Stomach (tissue), 9 donors: ENCODE measurements around the gene CCIN. TPM values are rescaled to one million over a fixed set of nuclear protein-coding genes. Genes with fewer than 3 reads are reported as not detected.
A peak's percentile ranks its signal among the peaks of the same experiment; 100 is the strongest.

Experiments used
- DNase-seq, 2 donors: peaks; one replicate each; pipeline versions ENCODE4 v3.0.0 to v3.0.0-alpha.2; 2013 to 2019
- H3K27ac ChIP-seq, 5 donors: fragments of 200-600 bp in 4 of 5; sonication (generic) in 4 of 5; one replicate each; pipeline ENCODE4 v1.5.1; 2013 to 2019; ENCODE audit warnings: mild to moderate bottlenecking in 1 of 5, moderate library complexity in 1 of 5
- H3K27me3 ChIP-seq, 3 donors: fragments of 200-600 bp; sonication (generic); one replicate each; pipeline ENCODE4 v1.5.1; 2017 to 2019; ENCODE audit warnings: mixed run types in 1 of 3
- H3K36me3 ChIP-seq, 4 donors: fragments of 200-600 bp; sonication (generic); 1 replicate in 3 of 4; 2 replicates in 1 of 4; pipeline ENCODE4 v1.5.1; 2016 to 2019
- H3K4me1 ChIP-seq, 4 donors: fragments of 200-600 bp; sonication (generic); one replicate each; pipeline ENCODE4 v1.5.1; 2016 to 2019
- H3K4me3 ChIP-seq, 4 donors: fragments of 200-600 bp; sonication (generic) in 3 of 4; one replicate each; pipeline ENCODE4 v1.5.1; 2016 to 2019; ENCODE audit warnings: mild to moderate bottlenecking in 1 of 4
- H3K9me3 ChIP-seq, 4 donors: fragments of 200-600 bp; sonication (generic); one replicate each; pipeline ENCODE4 v1.5.1; 2016 to 2019
- CTCF ChIP-seq, 7 experiments: fragments of 450-650 bp in 4 of 7; fragments of 200-600 bp in 3 of 7; sonication (generic) in 3 of 7; IDR thresholded peaks; one replicate each; pipeline ENCODE4 v1.5.1; 2016 to 2019; ENCODE audit warnings: antibody characterized with exemption in 7 of 7, control low read depth in 2 of 7, mild to moderate bottlenecking in 1 of 7
- EP300 ChIP-seq: sonication (generic); formaldehyde crosslinking; IDR thresholded peaks from one replicate; pipeline ENCODE4 v1.6.1; 2017; ENCODE audit warnings: antibody characterized with exemption
- POLR2A ChIP-seq, 4 donors: fragments of 450-650 bp; IDR thresholded peaks; one replicate each; pipeline ENCODE4 v1.6.1; 2016; ENCODE audit warnings: antibody characterized with exemption in 4 of 4, control low read depth in 2 of 4, mild to moderate bottlenecking in 1 of 4, moderate library complexity in 1 of 4
- POLR2AphosphoS5 ChIP-seq, 3 donors: sonication (generic); formaldehyde crosslinking; IDR thresholded peaks; one replicate each; pipeline ENCODE4 v1.6.1; 2016; ENCODE audit warnings: antibody characterized with exemption in 3 of 3
- WGBS, 5 donors: extraction: QIAGEN DNeasy Blood & Tissue Kit in 3 of 5; methylation state at CpG; one replicate each; pipeline versions ENCODE4 v1.1.5 to v1.1.7; 2013 to 2018; 5-methylcytosine and 5-hydroxymethylcytosine counted together
- intact Hi-C: fragments of 100-400 bp; cut with DNase I; formaldehyde crosslinking; loops from one replicate; pipeline ENCODE4 v1.15.1; 2023; ENCODE audit warnings: low total_unique reads
- polyA plus RNA-seq, 3 donors: library from polyadenylated mRNA; stranded (reverse); fragments of 200-250 nt; gene quantifications; one replicate each; pipeline ENCODE4 v1.2.3, GENCODE V29; 2013
- total RNA-seq, 5 donors: library from RNA; depleted of rRNA; stranded (reverse); fragments of >200 nt; gene quantifications; one replicate each; pipeline versions ENCODE4 v1.1.0 to v1.2.3, GENCODE V29; 2014 to 2016
- donor health status: healthy with polysubstance abuse.
- donor health status: Bipolar disorder and iron deficiency.
- donor health status: healthy.

The CCIN gene
- total and polyA plus RNA-seq, 8 donors: 0.08 to 1.3 (median 0.45) TPM; not detected in 3

- peak overlapping the region in 4 of 5 donors; percentile 57 to 83 (median 76) for H3K27ac ChIP-seq
Measured at GRCh38 chr9:36162211-36162738, 6.9 kb upstream of the CCIN start.

GRCh38 chr9:36163049-36163785 lies 6.0 kb upstream of the CCIN start:
- TF ChIP-seq POLR2AphosphoS5 (IDR thresholded peaks at IDR 0.05) (no peak), EP300 (no peak), CTCF (IDR thresholded peaks at IDR 0.05) (no peak), POLR2A (IDR thresholded peaks at IDR 0.05) (no peak)
- intact Hi-C loops: loop anchor here (5.0 kb wide), 1 partner anchor 61 kb away; no protein-coding TSS in a partner anchor
- WGBS, 5 donors: 42 to 67% (median 60%) methylated on average over 6 to 9 of the region's 9 CpGs
- peak in 1 of 2 donors; percentile 96 for DNase-seq
- Histone ChIP-seq H3K27me3 (peaks cover 0 to 6% (median 0%) of the 10 kb centered on the region in 3 donors), H3K4me1 (peaks cover 7 to 71% (median 32%) of the 10 kb centered on the region in 4 donors), H3K36me3 (no peaks in the 10 kb centered on the region), H3K9me3 (no peaks in the 10 kb centered on the region), H3K4me3 (no peak overlapping the region), H3K27ac (peak overlapping the region; percentile 52 to 83 (median 74))

More at GRCh38 chr9:36162211-36162738, 6.9 kb upstream of the CCIN start:
- WGBS, 5 donors: 86 to 92% (median 91%) methylated on average over 17 of the region's 17 CpGs
- intact Hi-C loops: loop anchor here (5.0 kb wide), 1 partner anchor 60 kb away; no protein-coding TSS in a partner anchor
- no peak for DNase-seq
- Histone ChIP-seq H3K4me3 (no peak overlapping the region), H3K27me3 (peaks cover 0 to 6% (median 0%) of the 10 kb centered on the region in 3 donors), H3K36me3 (no peaks in the 10 kb centered on the region), H3K4me1 (peaks cover 7 to 77% (median 35%) of the 10 kb centered on the region in 4 donors), H3K9me3 (no peaks in the 10 kb centered on the region)
- TF ChIP-seq POLR2AphosphoS5 (IDR thresholded peaks at IDR 0.05) (no peak), CTCF (IDR thresholded peaks at IDR 0.05) (no peak), POLR2A (IDR thresholded peaks at IDR 0.05) (no peak), EP300 (no peak)

GRCh38 chr9:36163786-36164170 lies 5.4 kb upstream of the CCIN start:
- no peak for TF ChIP-seq POLR2AphosphoS5 (IDR thresholded peaks at IDR 0.05)
- TF ChIP-seq POLR2A (IDR thresholded peaks at IDR 0.05): no peak
- no peak for TF ChIP-seq CTCF (IDR thresholded peaks at IDR 0.05)
- intact Hi-C loops: loop anchor here (5.0 kb wide), 1 partner anchor 61 kb away; no protein-coding TSS in a partner anchor

GRCh38 chr9:36164372-36164771 lies 4.8 kb upstream of the CCIN start:
- H3K9me3 ChIP-seq: no peaks in the 10 kb centered on the region
- peak in 1 of 2 donors; percentile 37 for DNase-seq
- intact Hi-C loops: loop anchor here (5.0 kb wide), 1 partner anchor 62 kb away; no protein-coding TSS in a partner anchor
- no peak for TF ChIP-seq EP300
- TF ChIP-seq CTCF (IDR thresholded peaks at IDR 0.05): no peak
- TF ChIP-seq POLR2AphosphoS5 (IDR thresholded peaks at IDR 0.05): no peak
- TF ChIP-seq POLR2A (IDR thresholded peaks at IDR 0.05): no peak
- peaks cover 7 to 60% (median 26%) of the 10 kb centered on the region in 4 donors for H3K4me1 ChIP-seq
- H3K27ac ChIP-seq: peak overlapping the region in 3 of 5 donors; percentile 57 to 83 (median 77)
- H3K36me3 ChIP-seq: no peaks in the 10 kb centered on the region
- 66 to 77% (median 77%) methylated on average over 6 of the region's 6 CpGs for WGBS, 5 donors
- H3K4me3 ChIP-seq: no peak overlapping the region
- peaks cover 0 to 6% (median 0%) of the 10 kb centered on the region in 3 donors for H3K27me3 ChIP-seq

More at GRCh38 chr9:36163786-36164170, 5.4 kb upstream of the CCIN start:
- Histone ChIP-seq H3K27me3 (peaks cover 0 to 6% (median 0%) of the 10 kb centered on the region in 3 donors), H3K36me3 (no peaks in the 10 kb centered on the region), H3K9me3 (no peaks in the 10 kb centered on the region), H3K4me1 (peaks cover 7 to 66% (median 29%) of the 10 kb centered on the region in 4 donors), H3K4me3 (no peak overlapping the region), H3K27ac (peak overlapping the region in 4 of 5 donors; percentile 57 to 83 (median 76))
- peak in 1 of 2 donors; percentile 41 for DNase-seq
- WGBS, 5 donors: 60 to 86% (median 79%) methylated on average over 4 of the region's 4 CpGs
